OCI-LY3 (cell line): ENCODE measurements around the gene RNF111.

Experiments used
- EZH2phosphoT487 ChIP-seq: fragments of 200-600 bp; shearing (Covaris generic); IDR thresholded peaks from 2 replicates; pipeline ENCODE4 v1.6.1; 2018; ENCODE audit warnings: antibody characterized with exemption, mixed run types, low read depth
- TF ChIP-seq, protein P1 (sequence below): fragments of 200-600, 300-600 bp; sonication (generic); IDR thresholded peaks from 2 replicates; pipeline ENCODE4 v1.5.1; 2014; ENCODE audit warnings: antibody characterized with exemption, low read length, low read depth

DNA sequence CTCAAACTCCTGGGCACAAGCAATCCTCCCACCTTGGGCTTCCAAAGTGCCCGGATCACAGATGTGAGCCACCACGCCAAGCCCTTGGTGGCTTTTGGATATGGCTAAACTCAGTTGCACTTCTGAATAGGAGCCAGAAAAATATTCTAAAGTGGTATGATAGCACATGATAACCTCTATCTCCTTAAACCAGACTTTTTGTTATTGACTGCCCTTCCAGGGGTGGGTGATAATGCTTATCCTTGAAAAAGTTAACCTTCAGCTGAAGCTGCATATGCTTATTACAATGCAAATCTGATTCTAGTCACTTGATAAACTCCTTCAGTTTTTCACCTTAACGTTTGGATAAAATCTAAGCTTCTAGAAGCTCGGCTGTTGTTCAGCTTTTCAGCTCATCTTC, 123.8 kb downstream of the RNF111 start:
- TF ChIP-seq, protein P1, sequence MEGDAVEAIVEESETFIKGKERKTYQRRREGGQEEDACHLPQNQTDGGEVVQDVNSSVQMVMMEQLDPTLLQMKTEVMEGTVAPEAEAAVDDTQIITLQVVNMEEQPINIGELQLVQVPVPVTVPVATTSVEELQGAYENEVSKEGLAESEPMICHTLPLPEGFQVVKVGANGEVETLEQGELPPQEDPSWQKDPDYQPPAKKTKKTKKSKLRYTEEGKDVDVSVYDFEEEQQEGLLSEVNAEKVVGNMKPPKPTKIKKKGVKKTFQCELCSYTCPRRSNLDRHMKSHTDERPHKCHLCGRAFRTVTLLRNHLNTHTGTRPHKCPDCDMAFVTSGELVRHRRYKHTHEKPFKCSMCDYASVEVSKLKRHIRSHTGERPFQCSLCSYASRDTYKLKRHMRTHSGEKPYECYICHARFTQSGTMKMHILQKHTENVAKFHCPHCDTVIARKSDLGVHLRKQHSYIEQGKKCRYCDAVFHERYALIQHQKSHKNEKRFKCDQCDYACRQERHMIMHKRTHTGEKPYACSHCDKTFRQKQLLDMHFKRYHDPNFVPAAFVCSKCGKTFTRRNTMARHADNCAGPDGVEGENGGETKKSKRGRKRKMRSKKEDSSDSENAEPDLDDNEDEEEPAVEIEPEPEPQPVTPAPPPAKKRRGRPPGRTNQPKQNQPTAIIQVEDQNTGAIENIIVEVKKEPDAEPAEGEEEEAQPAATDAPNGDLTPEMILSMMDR: no peak
- no peak for TF ChIP-seq EZH2phosphoT487
